HFFc6 (cell line): ENCODE measurements around the gene CYP1A2. TPM values are rescaled to one million over a fixed set of nuclear protein-coding genes. Genes with fewer than 3 reads are reported as not detected.
"Not testable (repeated sequence)": the region's sequence is repeated elsewhere in the genome, so short reads cannot be mapped to it uniquely, and the experiment has no call there.

Experiments
- DNase-seq: peaks from one replicate; pipeline ENCODE4 v3.0.0-alpha.2; 2018
- H3K27ac Mint-ChIP-seq: 2 replicates; pipeline ENCODE4 v1.8.0; 2020; ENCODE audit warnings: mild to moderate bottlenecking, mixed read lengths
- H3K27me3 Mint-ChIP-seq: 2 replicates; pipeline ENCODE4 v1.8.0; 2021; ENCODE audit warnings: mild to moderate bottlenecking, moderate library complexity, mixed read lengths; ENCODE audit not compliant: insufficient read depth
- H3K36me3 Mint-ChIP-seq: 2 replicates; pipeline ENCODE4 v1.8.0; 2021; ENCODE audit warnings: low read depth, mixed read lengths
- H3K4me1 Mint-ChIP-seq: 2 replicates; pipeline ENCODE4 v1.8.0; 2020; ENCODE audit warnings: low read depth, mixed read lengths
- H3K4me3 Mint-ChIP-seq: 2 replicates; pipeline ENCODE4 v1.8.0; 2020; ENCODE audit warnings: mild to moderate bottlenecking, moderate library complexity, mixed read lengths
- H3K9me3 Mint-ChIP-seq: 2 replicates; pipeline ENCODE4 v1.8.0; 2020; ENCODE audit warnings: mild to moderate bottlenecking, mixed read lengths
- CTCF ChIP-seq: fragments of 200-600 bp; sonication (generic); IDR thresholded peaks from 2 replicates; pipeline ENCODE4 v1.5.0; 2021; ENCODE audit warnings: antibody characterized with exemption, mild to moderate bottlenecking
- total RNA-seq, 6 experiments: library from RNA; stranded (reverse); fragmentation: NEBNext Ultra II Directional; extraction: Animal tissue kit (Norgen Biotek cat#: 25700); gene quantifications; 2 replicates in 1 of 6; 3 replicates in 5 of 6; pipeline ENCODE4 v1.2.3, GENCODE V29; 2021

CYP1A2 gene
- total RNA-seq, 6 experiments from 2014 or later: not detected

- Mint-ChIP-seq H3K27me3 (peaks cover 73% of the 10 kb centered on the region), H3K36me3 (peaks cover 4% of the 10 kb centered on the region; the same call in 1 of the 2 replicates), H3K4me1 (no peaks in the 10 kb centered on the region), H3K4me3 (no peak overlapping the region), H3K9me3 (no peaks in the 10 kb centered on the region), H3K27ac (no peak overlapping the region)
- no peak for TF ChIP-seq CTCF
- no peak for DNase-seq
Measured at GRCh38 chr15:74730619-74731316, 17.9 kb upstream of the CYP1A2 start.

GRCh38 chr15:74732846-74733245 is 15.8 kb upstream of the CYP1A2 start:
- Mint-ChIP-seq H3K9me3 (no peaks in the 10 kb centered on the region), H3K4me1 (no peaks in the 10 kb centered on the region), H3K27me3 (peaks cover 72% of the 10 kb centered on the region), H3K27ac (no peak overlapping the region), H3K36me3 (no peaks in the 10 kb centered on the region), H3K4me3 (no peak overlapping the region)
- no peak for DNase-seq
- TF ChIP-seq CTCF: no peak

- Mint-ChIP-seq H3K4me3 (no peak overlapping the region), H3K4me1 (no peaks in the 10 kb centered on the region), H3K36me3 (no peaks in the 10 kb centered on the region), H3K27me3 (peaks cover 72% of the 10 kb centered on the region), H3K9me3 (no peaks in the 10 kb centered on the region), H3K27ac (no peak overlapping the region)
- no peak for TF ChIP-seq CTCF
- DNase-seq: no peak
Measured at GRCh38 chr15:74733269-74733668, 15.4 kb upstream of the CYP1A2 start.

- Mint-ChIP-seq H3K36me3 (no peaks in the 10 kb centered on the region), H3K9me3 (no peaks in the 10 kb centered on the region), H3K4me3 (no peak overlapping the region), H3K27ac (no peak overlapping the region), H3K27me3 (peaks cover 72% of the 10 kb centered on the region), H3K4me1 (no peaks in the 10 kb centered on the region)
- no peak for TF ChIP-seq CTCF
- DNase-seq: no peak
Measured at GRCh38 chr15:74735305-74735704, 13.3 kb upstream of the CYP1A2 start.

GRCh38 chr15:74738239-74738638 is 10.4 kb upstream of the CYP1A2 start:
- DNase-seq, H3K27ac Mint-ChIP-seq, H3K36me3 Mint-ChIP-seq, H3K4me1 Mint-ChIP-seq, H3K4me3 Mint-ChIP-seq, H3K9me3 Mint-ChIP-seq: not testable (repeated sequence)
- H3K27me3 Mint-ChIP-seq: peaks cover 61% of the 10 kb centered on the region

GRCh38 chr15:74742422-74742821 is 6.2 kb upstream of the CYP1A2 start:
- Mint-ChIP-seq H3K9me3 (peaks cover 8% of the 10 kb centered on the region), H3K27me3 (peaks cover 36% of the 10 kb centered on the region), H3K36me3 (peaks cover 5% of the 10 kb centered on the region; the same call in 1 of the 2 replicates), H3K27ac (no peak overlapping the region), H3K4me1 (no peaks in the 10 kb centered on the region), H3K4me3 (no peak overlapping the region)
- no peak for DNase-seq
- TF ChIP-seq CTCF: no peak
